GM18909 (cell line): ENCODE results near the gene C19orf25.

Experiments
- ATAC-seq: cut with Tn5 transposase; IDR thresholded peaks from one replicate; pipeline ENCODE4 v1.9.1; 2021; ENCODE audit warnings: mild to moderate bottlenecking; ENCODE audit not compliant: unreplicated experiment, poor library complexity

C19orf25 gene

GRCh38 chr19:1435378-1435989 lies 43.5 kb downstream of the C19orf25 start:
- no peak for ATAC-seq

DNA sequence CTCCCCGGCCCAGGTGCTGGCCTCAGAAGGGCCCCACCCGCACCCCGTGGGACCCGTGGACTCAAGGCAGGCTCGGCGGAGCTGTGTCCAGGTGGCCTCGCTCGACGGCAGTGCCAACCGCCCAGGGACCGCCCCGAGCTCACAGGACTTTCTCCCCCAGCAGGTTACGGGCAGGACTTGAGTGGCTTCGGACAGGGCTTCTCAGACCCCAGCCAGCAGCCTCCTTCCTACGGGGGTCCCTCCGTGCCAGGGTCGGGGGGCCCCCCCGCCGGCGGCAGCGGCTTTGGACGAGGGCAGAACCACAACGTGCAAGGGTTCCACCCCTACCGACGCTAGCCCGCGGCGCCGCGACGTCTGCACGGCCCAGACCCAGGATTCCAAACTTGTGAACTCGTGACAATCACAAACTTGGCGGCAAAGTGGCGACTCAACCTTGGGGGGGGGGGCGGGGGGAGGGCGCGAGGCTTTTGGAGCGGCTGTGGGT lies 44.4 kb downstream of the C19orf25 start:
- ATAC-seq, result no peak

DNA sequence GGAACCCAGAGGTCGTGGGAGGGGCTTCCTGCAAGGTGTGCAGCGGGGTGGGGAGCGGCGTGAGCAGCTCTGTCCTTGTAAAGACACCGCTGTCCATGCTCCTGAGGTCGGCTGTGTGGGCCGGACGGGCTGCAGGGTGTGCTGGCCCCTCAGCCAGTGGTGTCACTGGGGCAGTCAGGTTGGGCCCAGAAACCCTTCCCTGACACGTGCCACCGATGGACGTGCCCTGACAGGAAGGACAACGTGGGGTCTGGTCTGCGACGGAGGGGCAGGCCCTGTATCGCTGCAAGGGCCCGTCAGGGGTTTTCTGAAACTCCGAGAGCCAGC lies 45.0 kb downstream of the C19orf25 start:
- ATAC-seq, result no peak

DNA sequence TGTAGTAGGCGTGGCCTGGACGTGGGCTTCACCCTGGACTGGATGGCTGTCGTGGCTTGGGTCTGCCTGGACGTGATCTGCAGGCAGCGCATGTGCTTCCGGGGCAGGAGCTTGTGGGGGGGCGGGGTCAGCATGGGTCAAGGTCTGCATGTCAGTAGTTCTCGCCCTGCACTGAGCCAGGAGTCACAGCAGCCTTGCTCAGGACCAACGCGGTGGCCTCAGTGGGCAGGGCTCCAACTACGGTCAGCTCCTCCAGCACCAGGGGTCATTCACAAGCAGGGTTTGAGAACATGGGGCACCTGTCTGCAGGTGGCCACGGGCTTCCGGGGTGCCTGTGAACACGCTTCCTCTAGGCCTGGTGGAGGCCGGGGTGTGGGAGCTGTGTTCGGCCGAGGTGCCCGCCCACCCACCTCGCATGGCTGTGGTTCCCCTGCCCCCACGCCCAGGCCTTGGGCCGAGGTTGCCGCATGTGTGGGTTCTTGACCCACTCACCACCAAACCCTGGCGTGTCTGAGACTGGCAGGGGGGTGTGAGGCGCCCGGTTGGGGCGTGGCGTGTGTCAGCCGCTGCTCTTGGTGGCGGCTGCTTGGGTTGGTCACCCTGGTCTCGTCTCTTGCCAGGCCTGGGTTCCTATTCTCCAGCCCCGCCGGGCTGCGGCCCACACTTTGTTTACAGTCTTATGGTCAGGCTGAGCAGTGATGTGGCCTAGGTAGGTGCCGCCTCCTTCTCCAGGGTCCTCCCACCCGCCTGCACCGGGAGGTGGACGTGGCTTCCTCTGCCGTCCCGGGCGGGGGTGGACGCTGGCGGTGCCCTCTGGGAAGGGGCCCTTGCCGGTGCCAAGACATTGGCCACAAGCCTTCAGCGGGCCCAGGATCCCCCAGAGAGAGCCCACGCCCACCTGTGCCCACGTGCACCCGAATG lies 45.6 kb downstream of the C19orf25 start:
- no peak for ATAC-seq

DNA sequence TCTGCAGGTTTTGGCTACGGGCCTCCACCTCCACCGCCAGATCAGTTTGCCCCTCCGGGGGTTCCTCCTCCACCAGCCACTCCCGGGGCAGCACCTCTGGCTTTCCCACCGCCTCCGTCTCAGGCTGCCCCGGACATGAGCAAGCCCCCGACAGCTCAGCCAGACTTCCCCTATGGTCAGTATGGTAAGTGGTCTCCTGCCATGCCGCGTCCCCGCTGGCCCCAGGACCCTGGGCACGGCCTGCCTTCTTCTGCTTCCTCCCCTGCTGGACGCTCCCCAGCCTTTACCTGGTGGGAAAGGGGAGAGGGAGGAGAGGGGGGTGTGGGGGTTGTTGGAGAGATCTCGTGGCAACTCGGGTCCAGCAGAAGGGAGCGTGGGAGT lies 46.5 kb downstream of the C19orf25 start:
- ATAC-seq, result no peak

DNA sequence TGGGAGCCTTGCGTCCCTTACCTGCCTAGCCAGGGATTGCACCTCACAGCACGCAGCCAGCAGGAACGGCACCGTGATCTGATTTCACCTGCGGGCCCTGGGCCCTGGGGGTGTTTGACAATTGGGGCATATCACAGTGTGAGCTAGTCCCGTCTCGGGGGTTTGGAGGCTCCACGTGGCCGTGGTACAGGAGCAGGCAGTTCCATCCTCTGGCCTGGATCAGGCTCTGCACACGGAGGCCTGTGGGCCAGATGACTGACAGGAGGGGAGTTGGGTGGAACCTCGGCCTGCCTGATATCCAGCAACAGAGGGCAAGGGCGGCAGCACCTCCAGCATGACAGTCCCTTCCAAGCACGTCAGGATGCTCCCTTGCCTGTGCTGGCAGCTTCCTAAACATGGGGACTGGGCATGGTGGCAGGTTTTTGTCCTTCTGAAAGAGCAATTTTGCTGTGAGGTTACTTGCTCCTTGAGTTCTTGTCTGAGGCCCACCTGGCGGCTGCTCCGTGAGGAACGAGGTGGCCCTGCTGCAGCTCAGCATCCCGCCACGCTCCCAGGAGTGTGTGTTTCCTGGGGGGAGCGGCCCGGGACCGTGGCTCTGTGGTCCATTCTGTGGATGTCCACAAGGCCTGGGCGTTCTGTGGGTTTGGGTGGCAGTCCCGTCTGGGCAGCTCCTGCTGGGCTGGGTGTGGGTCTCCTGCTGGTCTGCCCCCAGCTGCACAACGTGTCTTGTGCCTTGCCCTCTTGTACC lies 47.1 kb downstream of the C19orf25 start:
- ATAC-seq, result no peak

DNA sequence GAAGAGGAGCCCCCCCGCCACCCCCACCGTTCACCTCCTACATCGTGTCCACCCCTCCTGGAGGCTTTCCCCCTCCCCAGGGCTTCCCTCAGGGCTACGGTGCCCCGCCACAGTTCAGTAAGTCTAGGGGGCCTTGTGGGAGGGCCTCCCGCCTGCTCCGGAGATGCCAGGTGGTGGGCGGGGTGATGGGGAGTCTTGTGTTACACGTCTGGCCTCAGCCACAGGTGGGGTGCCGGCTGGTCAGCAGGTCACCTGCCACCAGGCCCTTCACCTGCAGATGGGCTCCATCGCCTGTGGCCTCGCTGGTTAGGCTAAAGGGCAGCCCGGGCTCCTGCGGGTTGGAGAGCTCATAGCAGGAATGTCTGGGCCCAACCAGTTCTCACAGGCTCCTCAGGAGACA lies 48.8 kb downstream of the C19orf25 start:
- no peak for ATAC-seq

DNA sequence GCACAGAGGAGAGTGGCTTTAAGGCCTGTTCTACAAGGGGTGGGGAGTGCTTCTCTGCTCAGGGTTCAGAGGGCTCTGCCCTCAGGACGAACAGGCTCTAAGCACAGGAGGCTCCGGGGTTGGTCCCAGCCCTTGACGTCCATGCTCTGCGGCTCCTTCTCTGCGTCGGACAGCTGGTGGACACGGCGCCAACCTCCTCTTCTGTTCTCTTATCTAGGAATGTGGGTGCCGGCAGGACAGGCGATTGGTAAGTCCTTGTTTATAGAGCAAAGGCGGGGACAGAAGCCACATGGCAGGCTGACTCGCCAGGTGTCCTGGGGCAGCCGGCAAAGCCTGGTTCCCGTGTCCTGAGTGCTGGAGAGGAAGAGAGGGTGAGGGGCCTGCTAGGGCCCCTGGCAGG lies 49.3 kb downstream of the C19orf25 start:
- ATAC-seq, result no peak

- ATAC-seq, result no peak
Observed at GRCh38 chr19:1428738-1429391, 50.1 kb downstream of the C19orf25 start.

DNA sequence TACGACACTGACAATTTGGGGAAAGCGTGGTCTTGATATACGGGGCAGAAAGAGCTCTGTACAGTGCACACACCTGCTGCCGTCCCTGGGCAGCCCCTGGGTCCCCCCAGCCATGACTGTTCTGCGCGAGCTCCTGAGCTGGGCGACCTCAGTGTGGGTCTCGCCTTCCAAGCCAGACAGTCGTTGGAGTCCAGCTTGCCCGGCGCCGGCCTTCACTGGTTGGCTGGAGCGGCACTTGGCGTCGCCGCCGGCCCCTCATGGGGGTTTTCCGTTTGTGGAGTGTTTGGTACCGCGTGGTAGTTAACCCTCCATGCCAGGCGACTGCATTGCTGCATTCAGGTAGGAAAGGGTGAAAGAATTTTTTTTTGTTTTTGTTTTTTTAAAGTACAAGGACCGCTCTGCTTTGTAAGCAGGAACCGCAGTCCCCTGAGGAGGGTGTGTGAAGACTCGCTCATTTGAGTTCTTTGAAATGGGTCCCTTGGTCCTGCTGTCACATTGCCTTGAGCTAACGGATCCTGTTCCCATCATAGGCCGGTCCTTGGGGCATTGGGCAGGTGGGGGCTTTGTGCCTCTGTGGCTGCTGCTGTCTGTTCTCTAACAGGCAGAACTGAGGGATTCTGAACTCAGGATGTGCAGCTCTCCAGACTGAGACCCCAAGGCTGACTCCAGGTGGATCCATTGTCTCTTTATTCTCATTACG lies 51.6 kb downstream of the C19orf25 start:
- ATAC-seq, result no peak

DNA sequence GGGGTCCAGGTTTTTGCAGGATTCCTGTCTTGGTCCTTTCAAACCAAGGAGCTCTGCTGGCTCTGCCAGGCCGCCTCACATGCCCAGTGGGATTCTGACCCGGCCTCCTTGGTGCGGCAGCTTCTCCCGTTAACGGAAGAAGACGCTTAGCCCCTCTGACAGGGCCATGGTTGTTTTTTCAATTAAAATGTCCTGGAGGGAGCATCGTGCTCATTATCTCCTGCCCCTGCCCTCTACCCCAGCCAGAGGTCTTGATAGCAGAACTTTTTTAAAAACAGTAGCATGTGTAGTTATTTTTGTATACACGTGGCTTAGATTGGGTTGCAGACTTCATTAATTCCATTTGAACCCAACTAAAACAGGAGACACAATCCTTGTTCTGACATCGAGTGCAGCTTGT lies 52.3 kb downstream of the C19orf25 start:
- ATAC-seq, result no peak

DNA sequence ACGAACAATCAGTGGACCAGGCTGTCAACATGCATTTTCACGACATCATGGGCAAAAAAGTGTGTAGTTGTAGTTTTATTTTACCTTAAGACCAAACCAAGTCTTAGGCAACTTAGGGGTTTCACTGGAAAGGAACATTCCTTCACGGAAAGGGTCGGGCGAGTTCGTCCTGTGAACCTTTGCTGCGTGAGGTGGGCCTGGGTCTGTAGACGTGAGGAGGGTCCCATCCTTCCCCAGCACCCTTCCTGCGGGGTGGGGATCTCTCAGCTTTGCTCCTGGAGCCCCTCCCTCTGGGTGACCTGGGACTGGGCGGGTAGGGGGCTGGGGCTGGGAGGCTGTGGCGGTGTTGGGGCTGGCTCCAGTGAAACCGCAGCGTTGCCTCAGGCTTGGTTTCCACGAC lies 53.1 kb downstream of the C19orf25 start:
- no peak for ATAC-seq

- no peak for ATAC-seq
Observed at GRCh38 chr19:1425102-1425837, 53.7 kb downstream of the C19orf25 start.

DNA sequence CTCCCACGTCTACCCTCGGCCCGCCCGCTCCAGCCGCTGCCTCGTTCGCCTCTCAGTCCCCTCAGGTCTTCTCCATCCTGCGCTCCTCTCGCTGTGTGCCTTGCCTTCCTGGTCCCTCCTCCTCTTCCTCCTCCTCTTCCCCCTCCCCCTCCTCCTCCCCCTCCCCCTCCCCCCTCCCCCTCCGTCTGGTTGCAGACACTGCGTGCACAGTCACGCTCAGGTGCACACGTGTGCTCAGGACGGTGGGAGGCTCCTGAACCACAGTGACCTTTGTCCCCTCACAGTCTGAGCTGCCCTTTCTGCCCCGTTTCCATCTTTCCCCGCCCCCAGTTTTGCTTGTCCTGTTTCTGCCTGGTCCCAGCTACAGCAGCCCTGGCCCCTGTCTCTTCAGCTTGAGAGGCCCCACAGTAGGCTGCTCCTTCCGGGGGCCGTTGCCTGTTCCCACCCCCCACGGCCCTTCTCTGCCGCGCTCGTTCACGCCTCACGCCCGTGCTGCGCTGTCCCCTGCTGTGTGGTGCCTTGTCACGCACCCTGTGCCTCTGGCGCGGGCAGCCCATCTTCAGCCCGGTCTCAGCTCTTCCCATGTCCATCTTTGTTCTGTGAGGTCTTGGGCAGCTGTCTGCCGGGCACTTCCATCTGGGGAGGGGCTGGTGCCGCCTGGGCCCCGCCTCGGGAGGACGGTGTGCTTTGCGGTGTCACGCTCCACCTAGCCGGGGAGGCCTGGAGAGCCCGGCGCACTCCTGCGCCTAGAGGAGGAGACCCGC lies 54.6 kb downstream of the C19orf25 start:
- no peak for ATAC-seq

- ATAC-seq, result no peak
Observed at GRCh38 chr19:1423436-1424191, 55.4 kb downstream of the C19orf25 start.
